HEK293 (cell line): Measurements from ENCODE around the gene CD40.

ENCODE experiments used
- CTCF ChIP-seq: fragments of 450-650 bp; formaldehyde crosslinking; IDR thresholded peaks from 2 replicates; pipeline ENCODE4 v1.5.1; 2016; ENCODE audit warnings: missing biosample characterization, missing genetic modification characterization
- GLIS2 ChIP-seq: fragments of 450-650 bp; formaldehyde crosslinking; IDR thresholded peaks from 2 replicates; pipeline ENCODE4 v1.5.1; 2016; ENCODE audit warnings: missing biosample characterization, missing genetic modification characterization
- INSM2 ChIP-seq: fragments of 450-650 bp; formaldehyde crosslinking; IDR thresholded peaks from 2 replicates; pipeline ENCODE4 v1.5.1; 2016; ENCODE audit warnings: missing biosample characterization, missing genetic modification characterization
- KLF1 ChIP-seq: fragments of 450-650 bp; formaldehyde crosslinking; IDR thresholded peaks from 2 replicates; pipeline ENCODE4 v1.5.1; 2016; ENCODE audit warnings: missing biosample characterization, missing genetic modification characterization
- KLF7 ChIP-seq: fragments of 450-650 bp; formaldehyde crosslinking; IDR thresholded peaks from 2 replicates; pipeline ENCODE4 v1.5.1; 2016; ENCODE audit warnings: missing biosample characterization, missing genetic modification characterization, borderline replicate concordance
- REST ChIP-seq: fragments of 450-650 bp; formaldehyde crosslinking; IDR thresholded peaks from 2 replicates; pipeline ENCODE4 v1.5.1; 2016; ENCODE audit warnings: missing biosample characterization, missing genetic modification characterization
- SETDB1 ChIP-seq: IDR thresholded peaks from one replicate; pipeline ENCODE4 v1.6.1; 2017; ENCODE audit warnings: mild to moderate bottlenecking, low read length, moderate library complexity, mixed read lengths; ENCODE audit not compliant: insufficient read length
- ZBTB10 ChIP-seq: fragments of 450-650 bp; formaldehyde crosslinking; IDR thresholded peaks from 2 replicates; pipeline ENCODE4 v1.5.1; 2016; ENCODE audit warnings: missing biosample characterization, missing genetic modification characterization
- ZBTB20 ChIP-seq: fragments of 450-650 bp; formaldehyde crosslinking; IDR thresholded peaks from 2 replicates; pipeline ENCODE4 v1.5.1; 2016; ENCODE audit warnings: missing biosample characterization, missing genetic modification characterization
- ZBTB26 ChIP-seq: fragments of 450-650 bp; formaldehyde crosslinking; optimal IDR thresholded peaks from 2 replicates; pipeline ENCODE3; 2016; ENCODE audit warnings: missing biosample characterization, mild to moderate bottlenecking, missing genetic modification characterization
- ZFHX2 ChIP-seq: fragments of 450-650 bp; formaldehyde crosslinking; conservative IDR thresholded peaks from 2 replicates; pipeline ENCODE4 v1.5.1; 2016; ENCODE audit warnings: missing biosample characterization, missing genetic modification characterization
- ZNF10 ChIP-seq: fragments of 450-650 bp; formaldehyde crosslinking; IDR thresholded peaks from 2 replicates; pipeline ENCODE4 v1.5.1; 2017; ENCODE audit warnings: missing biosample characterization, missing genetic modification characterization
- ZNF114 ChIP-seq: fragments of 450-650 bp; formaldehyde crosslinking; IDR thresholded peaks from 2 replicates; pipeline ENCODE4 v1.5.0; 2017; ENCODE audit warnings: missing biosample characterization, missing genetic modification characterization
- ZNF138 ChIP-seq: fragments of 450-650 bp; formaldehyde crosslinking; IDR thresholded peaks from 2 replicates; pipeline ENCODE4 v1.5.1; 2016; ENCODE audit warnings: missing biosample characterization, missing genetic modification characterization, borderline replicate concordance
- ZNF221 ChIP-seq: fragments of 450-650 bp; formaldehyde crosslinking; IDR thresholded peaks from 2 replicates; pipeline ENCODE4 v1.5.1; 2017; ENCODE audit warnings: missing biosample characterization, missing genetic modification characterization, borderline replicate concordance
- ZNF248 ChIP-seq: fragments of 450-650 bp; formaldehyde crosslinking; IDR thresholded peaks from 2 replicates; pipeline ENCODE4 v1.5.1; 2017; ENCODE audit warnings: missing biosample characterization, missing genetic modification characterization
- ZNF514 ChIP-seq: fragments of 450-650 bp; formaldehyde crosslinking; IDR thresholded peaks from 2 replicates; pipeline ENCODE4 v1.5.1; 2016; ENCODE audit warnings: missing biosample characterization, missing genetic modification characterization
- ZNF596 ChIP-seq: fragments of 450-650 bp; IDR thresholded peaks from 2 replicates; pipeline ENCODE4 v1.5.0; 2018; ENCODE audit warnings: missing biosample characterization, mild to moderate bottlenecking, missing genetic modification characterization, moderate library complexity
- ZNF600 ChIP-seq: fragments of 450-650 bp; formaldehyde crosslinking; IDR thresholded peaks from 2 replicates; pipeline ENCODE4 v1.5.1; 2016; ENCODE audit warnings: missing biosample characterization, missing genetic modification characterization
- ZNF843 ChIP-seq: fragments of 450-650 bp; formaldehyde crosslinking; IDR thresholded peaks from 2 replicates; pipeline ENCODE4 v1.5.1; 2016; ENCODE audit warnings: missing biosample characterization, missing genetic modification characterization

The CD40 gene

GRCh38 chr20:46174469-46175126, 56.5 kb downstream of the CD40 start (continued):
- TF ChIP-seq ZNF596 (peak; percentile 22; the same call in 1 of the 2 replicates), KLF1 (tag by site-specific recombination) (0 out of 2 replicates have a peak, but pooled peaks have one; percentile 35), ZNF514 (no peak), ZBTB26 (peak; percentile 43), REST (tag by site-specific recombination) (no peak), ZBTB10 (tag by site-specific recombination) (no peak), KLF7 (tag by site-specific recombination) (no peak), SETDB1 (no peak), ZNF138 (tag by site-specific recombination) (no peak), ZFHX2 (tag by site-specific recombination) (peak; percentile 59; the same call in 1 of the 2 replicates), ZNF10 (tag by site-specific recombination) (no peak), ZNF221 (tag by site-specific recombination) (no peak), INSM2 (tag by site-specific recombination) (no peak), ZNF843 (tag by site-specific recombination) (no peak), ZBTB20 (tag by site-specific recombination) (0 out of 2 replicates have a peak, but pooled peaks have one; percentile 17), GLIS2 (tag by site-specific recombination) (no peak), ZNF114 (tag by site-specific recombination) (no peak), CTCF (tag by site-specific recombination) (peak; percentile 8; the same call in 1 of the 2 replicates), ZNF248 (tag by site-specific recombination) (no peak), ZNF600 (tag by site-specific recombination) (no peak)
